OCI-LY1 (cell line): ENCODE data around the gene CLEC11A.

Source experiments
- H2AFZ ChIP-seq: fragments of 200-600 bp; sonication (generic), shearing (Covaris generic); 2 replicates; pipeline ENCODE4 v1.6.0; 2014; ENCODE audit warnings: antibody characterized with exemption, mild to moderate bottlenecking, low read length
- H3F3A ChIP-seq: fragments of 200-600 bp; sonication (generic), shearing (Covaris generic); 2 replicates; pipeline ENCODE4 v1.6.0; 2014; ENCODE audit warnings: mild to moderate bottlenecking, antibody characterized with exemption, low read length, moderate library complexity; ENCODE audit not compliant: insufficient read depth
- H3K27ac ChIP-seq: fragments of 200-600 bp; sonication (generic); 2 replicates; pipeline ENCODE4 v1.5.1; 2014; ENCODE audit warnings: low read length, mixed run types, mild to moderate bottlenecking, low read depth; ENCODE audit not compliant: poor library complexity, severe bottlenecking
- H3K27me3 ChIP-seq: fragments of 200-600 bp; sonication (generic); 2 replicates; pipeline ENCODE4 v1.6.0; 2014; ENCODE audit warnings: antibody characterized with exemption, mild to moderate bottlenecking, low read length, moderate library complexity; ENCODE audit not compliant: insufficient read depth
- H3K36me3 ChIP-seq: fragments of 200-600 bp; sonication (generic); 2 replicates; pipeline ENCODE4 v1.6.1; 2014; ENCODE audit warnings: mild to moderate bottlenecking, antibody characterized with exemption, low read length, moderate library complexity, mixed read lengths; ENCODE audit not compliant: insufficient read depth
- H3K4me1 ChIP-seq: fragments of 200-600 bp; sonication (generic); 2 replicates; pipeline ENCODE4 v1.5.1; 2014; ENCODE audit warnings: mild to moderate bottlenecking, low read length, moderate library complexity; ENCODE audit not compliant: insufficient read depth, severe bottlenecking
- H3K4me2 ChIP-seq: fragments of 200-600 bp; sonication (generic), shearing (Covaris generic); 2 replicates; pipeline ENCODE4 v1.6.1; 2014; ENCODE audit warnings: low read length
- H3K4me3 ChIP-seq: fragments of 200-600 bp; sonication (generic); 2 replicates; pipeline ENCODE4 v1.5.1; 2014; ENCODE audit warnings: low read length, low read depth, mild to moderate bottlenecking, mixed read lengths; ENCODE audit not compliant: poor library complexity, severe bottlenecking
- H3K79me2 ChIP-seq: fragments of 200-600 bp; shearing (Covaris generic); 2 replicates; pipeline ENCODE4 v1.6.1; 2016; ENCODE audit warnings: mixed run types, low read length, mixed read lengths; ENCODE audit not compliant: insufficient read depth
- H3K9ac ChIP-seq: fragments of 200-600 bp; sonication (generic), shearing (Covaris generic); 2 replicates; pipeline ENCODE4 v1.6.1; 2014; ENCODE audit warnings: mild to moderate bottlenecking, low read length, mixed read lengths
- H3K9me2 ChIP-seq: fragments of 200-600 bp; sonication (generic), shearing (Covaris generic); 2 replicates; pipeline ENCODE4 v1.6.1; 2014; ENCODE audit warnings: low read depth, mild to moderate bottlenecking, low read length, mixed read lengths
- H3K9me3 ChIP-seq: fragments of 200-600 bp; shearing (Covaris generic); 2 replicates; pipeline ENCODE4 v1.6.1; 2014; ENCODE audit warnings: low read length, mixed read lengths
- H4K20me1 ChIP-seq: fragments of 200-600 bp; sonication (generic), shearing (Covaris generic); 2 replicates; pipeline ENCODE4 v1.6.0; 2016; ENCODE audit warnings: mild to moderate bottlenecking, low read length; ENCODE audit not compliant: insufficient read depth
- EZH2 ChIP-seq: fragments of 200-600 bp; sonication (generic), shearing (Covaris generic); IDR thresholded peaks from 2 replicates; pipeline ENCODE4 v1.8.0; 2017; ENCODE audit warnings: borderline replicate concordance, mixed run types, mild to moderate bottlenecking, antibody characterized with exemption, low read length, moderate library complexity, mixed read lengths
- TF ChIP-seq, protein P1 (sequence below): fragments of 200-600 bp; sonication (generic), shearing (Covaris generic); IDR thresholded peaks from 2 replicates; pipeline ENCODE4 v1.5.1; 2017; ENCODE audit warnings: mild to moderate bottlenecking, antibody characterized with exemption, low read length, moderate library complexity, mixed read lengths

The CLEC11A gene

DNA sequence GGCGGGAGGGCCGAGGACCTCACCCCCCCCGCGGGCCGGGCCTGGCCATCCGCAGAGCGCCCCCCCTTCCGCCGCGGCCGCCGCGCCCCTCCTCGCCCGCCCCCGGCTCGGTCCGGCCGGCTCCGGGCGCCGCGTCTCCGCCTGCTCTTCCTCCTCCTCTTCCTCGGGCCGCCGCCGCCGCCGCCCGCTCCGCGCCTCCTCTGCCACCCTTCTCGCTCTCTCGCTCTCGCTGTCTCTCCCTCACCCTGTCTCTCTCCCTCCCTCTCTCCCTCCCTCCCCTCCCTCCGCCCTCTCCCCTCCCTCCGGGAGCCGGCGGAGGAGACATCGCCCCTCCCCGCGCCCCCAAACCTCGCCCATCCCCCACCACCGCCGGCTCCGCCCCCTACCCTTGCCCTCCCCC is 3.6 kb upstream of the CLEC11A start, which contains the start of gene SHANK1:
Gene SHANK1 (minus strand): TSS at position 237 of the 400 bp plus-strand sequence. CDS start 2,883 bp downstream, outside the sequence.
- Histone ChIP-seq H3K9ac (no peak within 1 kb of the TSS), H2AFZ (no peak within 1 kb of the TSS), H3K4me3 (no peak within 1 kb of the TSS), H3K9me2 (no peaks in the 10 kb centered on the region), H4K20me1 (no peaks in the 10 kb centered on the region), H3F3A (no peaks in the 10 kb centered on the region), H3K9me3 (no peaks in the 10 kb centered on the region), H3K27ac (no peak within 1 kb of the TSS), H3K79me2 (no peaks in the 10 kb centered on the region), H3K36me3 (no peaks in the 10 kb centered on the region), H3K4me1 (no peaks in the 10 kb centered on the region), H3K27me3 (no peaks in the 10 kb centered on the region), H3K4me2 (no peak within 1 kb of the TSS)
- TF ChIP-seq, protein P1, sequence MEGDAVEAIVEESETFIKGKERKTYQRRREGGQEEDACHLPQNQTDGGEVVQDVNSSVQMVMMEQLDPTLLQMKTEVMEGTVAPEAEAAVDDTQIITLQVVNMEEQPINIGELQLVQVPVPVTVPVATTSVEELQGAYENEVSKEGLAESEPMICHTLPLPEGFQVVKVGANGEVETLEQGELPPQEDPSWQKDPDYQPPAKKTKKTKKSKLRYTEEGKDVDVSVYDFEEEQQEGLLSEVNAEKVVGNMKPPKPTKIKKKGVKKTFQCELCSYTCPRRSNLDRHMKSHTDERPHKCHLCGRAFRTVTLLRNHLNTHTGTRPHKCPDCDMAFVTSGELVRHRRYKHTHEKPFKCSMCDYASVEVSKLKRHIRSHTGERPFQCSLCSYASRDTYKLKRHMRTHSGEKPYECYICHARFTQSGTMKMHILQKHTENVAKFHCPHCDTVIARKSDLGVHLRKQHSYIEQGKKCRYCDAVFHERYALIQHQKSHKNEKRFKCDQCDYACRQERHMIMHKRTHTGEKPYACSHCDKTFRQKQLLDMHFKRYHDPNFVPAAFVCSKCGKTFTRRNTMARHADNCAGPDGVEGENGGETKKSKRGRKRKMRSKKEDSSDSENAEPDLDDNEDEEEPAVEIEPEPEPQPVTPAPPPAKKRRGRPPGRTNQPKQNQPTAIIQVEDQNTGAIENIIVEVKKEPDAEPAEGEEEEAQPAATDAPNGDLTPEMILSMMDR, result no peak
- no peak for TF ChIP-seq EZH2

DNA sequence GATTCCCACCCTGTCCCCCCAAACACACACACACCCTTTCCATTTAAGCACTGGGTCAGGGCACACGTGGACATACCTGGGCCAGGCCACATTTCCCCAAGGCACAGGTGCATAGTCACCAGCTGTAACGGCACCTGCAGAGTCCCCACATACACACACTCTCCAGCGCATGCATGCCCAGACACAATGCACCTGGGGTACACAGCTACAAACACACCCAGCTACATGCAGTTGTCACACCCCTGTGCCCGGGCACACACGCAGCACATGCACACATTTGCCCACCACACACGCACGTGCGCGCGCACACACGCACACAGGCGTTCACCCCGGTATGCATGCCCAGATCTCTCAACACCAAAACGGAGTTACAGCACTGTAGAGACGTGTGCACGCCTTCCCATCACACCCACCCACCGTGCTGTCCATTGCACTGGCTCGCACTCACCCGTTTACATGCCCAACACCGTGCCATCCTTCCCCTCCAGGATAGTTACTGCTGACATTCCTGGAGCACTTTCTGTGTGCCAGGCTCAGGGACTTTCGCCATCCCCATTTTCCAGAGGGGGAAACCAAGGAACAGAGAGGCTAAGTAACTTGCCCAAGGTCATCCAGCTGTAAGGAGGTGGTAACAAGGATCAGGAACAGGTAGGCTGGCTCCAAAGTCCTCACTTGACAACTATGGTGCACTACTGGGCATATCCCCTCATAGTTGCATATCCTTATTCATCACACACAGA is 2.8 kb upstream of the CLEC11A start:
- no peak overlapping the region for H3K9ac ChIP-seq
- H3K9me3 ChIP-seq, result no peaks in the 10 kb centered on the region
- H4K20me1 ChIP-seq, result no peaks in the 10 kb centered on the region
- no peak overlapping the region for H3K4me2 ChIP-seq
- no peaks in the 10 kb centered on the region for H3K79me2 ChIP-seq
- H3K9me2 ChIP-seq, result no peaks in the 10 kb centered on the region
- no peaks in the 10 kb centered on the region for H3K4me1 ChIP-seq
- no peaks in the 10 kb centered on the region for H3K27me3 ChIP-seq
- TF ChIP-seq, protein P1, result no peak
- no peak for TF ChIP-seq EZH2
- no peak overlapping the region for H3K27ac ChIP-seq
- no peaks in the 10 kb centered on the region for H3K36me3 ChIP-seq
- no peak overlapping the region for H2AFZ ChIP-seq
- no peak overlapping the region for H3K4me3 ChIP-seq
- no peaks in the 10 kb centered on the region for H3F3A ChIP-seq

DNA sequence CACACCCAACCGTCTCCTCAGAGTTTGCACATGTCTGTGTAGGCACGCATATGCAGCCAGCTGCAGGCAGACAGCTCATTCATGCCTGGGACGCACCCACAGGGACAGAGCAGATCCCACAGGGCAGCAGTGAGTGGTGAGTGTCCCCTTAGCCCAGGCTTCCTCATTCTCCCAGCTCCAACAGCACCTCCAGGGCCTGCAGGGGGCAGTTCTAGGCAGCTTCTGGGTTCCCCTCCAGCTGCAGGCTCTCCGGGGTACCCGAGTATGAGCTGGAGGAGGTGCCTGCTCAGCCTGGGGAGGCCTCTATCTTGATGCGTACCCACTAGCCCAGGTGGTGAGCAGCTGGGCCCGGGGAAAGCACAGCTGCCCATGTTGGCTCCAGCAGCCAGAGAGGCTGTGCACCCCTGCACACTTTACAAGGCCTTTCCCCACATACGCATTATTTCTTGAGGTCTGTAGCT is 2.2 kb upstream of the CLEC11A start:
- Histone ChIP-seq H3F3A (no peaks in the 10 kb centered on the region), H3K4me2 (no peak overlapping the region), H3K9ac (no peak overlapping the region), H4K20me1 (no peaks in the 10 kb centered on the region), H2AFZ (no peak overlapping the region), H3K4me3 (no peak overlapping the region), H3K9me2 (no peaks in the 10 kb centered on the region), H3K36me3 (no peaks in the 10 kb centered on the region), H3K9me3 (no peaks in the 10 kb centered on the region), H3K27ac (no peak overlapping the region), H3K4me1 (no peaks in the 10 kb centered on the region), H3K79me2 (no peaks in the 10 kb centered on the region), H3K27me3 (no peaks in the 10 kb centered on the region)
- TF ChIP-seq EZH2, result no peak
- TF ChIP-seq, protein P1, result no peak
